ENCODE measurements around the gene ATP5PD.

Gene ATP5PD

DNA sequence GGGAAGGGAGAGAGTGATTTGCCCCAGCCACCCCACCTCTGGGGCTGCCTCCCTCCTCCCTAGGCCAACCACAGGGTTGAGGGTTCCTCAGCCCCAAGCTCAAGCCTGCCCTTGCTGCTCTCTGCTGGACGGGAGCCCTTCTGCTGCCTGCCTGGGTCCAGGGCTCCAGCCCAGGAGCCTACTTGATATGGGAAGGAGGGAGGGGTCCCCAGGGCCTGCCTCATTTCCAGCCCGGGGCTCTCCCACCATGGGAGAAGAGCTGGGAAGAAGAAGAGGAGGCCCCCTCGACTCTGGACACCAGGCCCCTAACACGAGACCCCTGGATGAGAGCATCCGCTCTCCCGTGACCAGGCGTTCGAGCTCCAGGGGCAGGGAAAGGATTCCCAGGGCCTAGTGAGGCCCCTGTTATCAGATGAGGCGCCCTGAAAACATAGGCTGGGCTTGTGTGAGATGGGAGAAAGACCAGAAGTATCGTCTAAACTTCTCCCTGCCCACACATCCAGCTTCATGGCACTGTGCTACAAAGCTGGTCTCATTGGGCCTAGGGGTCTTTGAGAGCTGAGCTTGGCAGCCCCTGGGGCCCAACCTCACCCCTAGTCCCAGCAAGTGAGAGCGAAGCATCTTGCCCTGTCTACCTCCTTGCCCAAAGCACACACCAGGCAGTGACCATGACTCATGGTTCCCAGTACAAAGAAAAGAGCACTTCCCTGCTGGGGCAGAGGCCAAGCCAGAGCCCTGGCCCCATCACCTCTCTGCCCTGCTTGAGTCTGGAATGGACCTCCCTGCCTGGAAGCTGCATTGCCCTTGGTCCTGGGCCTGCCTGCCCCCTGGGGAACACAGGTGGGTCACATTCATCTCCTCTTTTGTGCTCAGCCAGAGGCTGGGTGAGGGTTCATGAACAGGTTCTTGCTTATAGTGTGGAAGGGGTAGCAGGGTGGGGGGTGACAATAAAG lies 42.0 kb upstream of the ATP5PD start:
- TF ChIP-seq, protein P1, sequence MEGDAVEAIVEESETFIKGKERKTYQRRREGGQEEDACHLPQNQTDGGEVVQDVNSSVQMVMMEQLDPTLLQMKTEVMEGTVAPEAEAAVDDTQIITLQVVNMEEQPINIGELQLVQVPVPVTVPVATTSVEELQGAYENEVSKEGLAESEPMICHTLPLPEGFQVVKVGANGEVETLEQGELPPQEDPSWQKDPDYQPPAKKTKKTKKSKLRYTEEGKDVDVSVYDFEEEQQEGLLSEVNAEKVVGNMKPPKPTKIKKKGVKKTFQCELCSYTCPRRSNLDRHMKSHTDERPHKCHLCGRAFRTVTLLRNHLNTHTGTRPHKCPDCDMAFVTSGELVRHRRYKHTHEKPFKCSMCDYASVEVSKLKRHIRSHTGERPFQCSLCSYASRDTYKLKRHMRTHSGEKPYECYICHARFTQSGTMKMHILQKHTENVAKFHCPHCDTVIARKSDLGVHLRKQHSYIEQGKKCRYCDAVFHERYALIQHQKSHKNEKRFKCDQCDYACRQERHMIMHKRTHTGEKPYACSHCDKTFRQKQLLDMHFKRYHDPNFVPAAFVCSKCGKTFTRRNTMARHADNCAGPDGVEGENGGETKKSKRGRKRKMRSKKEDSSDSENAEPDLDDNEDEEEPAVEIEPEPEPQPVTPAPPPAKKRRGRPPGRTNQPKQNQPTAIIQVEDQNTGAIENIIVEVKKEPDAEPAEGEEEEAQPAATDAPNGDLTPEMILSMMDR (IDR thresholded peaks at IDR 0.05; ENCODE audit: low read depth, low read length): peak; percentile 10
- no peak for DNase-seq (ENCODE audit: extremely low read depth, low read depth)

DNA sequence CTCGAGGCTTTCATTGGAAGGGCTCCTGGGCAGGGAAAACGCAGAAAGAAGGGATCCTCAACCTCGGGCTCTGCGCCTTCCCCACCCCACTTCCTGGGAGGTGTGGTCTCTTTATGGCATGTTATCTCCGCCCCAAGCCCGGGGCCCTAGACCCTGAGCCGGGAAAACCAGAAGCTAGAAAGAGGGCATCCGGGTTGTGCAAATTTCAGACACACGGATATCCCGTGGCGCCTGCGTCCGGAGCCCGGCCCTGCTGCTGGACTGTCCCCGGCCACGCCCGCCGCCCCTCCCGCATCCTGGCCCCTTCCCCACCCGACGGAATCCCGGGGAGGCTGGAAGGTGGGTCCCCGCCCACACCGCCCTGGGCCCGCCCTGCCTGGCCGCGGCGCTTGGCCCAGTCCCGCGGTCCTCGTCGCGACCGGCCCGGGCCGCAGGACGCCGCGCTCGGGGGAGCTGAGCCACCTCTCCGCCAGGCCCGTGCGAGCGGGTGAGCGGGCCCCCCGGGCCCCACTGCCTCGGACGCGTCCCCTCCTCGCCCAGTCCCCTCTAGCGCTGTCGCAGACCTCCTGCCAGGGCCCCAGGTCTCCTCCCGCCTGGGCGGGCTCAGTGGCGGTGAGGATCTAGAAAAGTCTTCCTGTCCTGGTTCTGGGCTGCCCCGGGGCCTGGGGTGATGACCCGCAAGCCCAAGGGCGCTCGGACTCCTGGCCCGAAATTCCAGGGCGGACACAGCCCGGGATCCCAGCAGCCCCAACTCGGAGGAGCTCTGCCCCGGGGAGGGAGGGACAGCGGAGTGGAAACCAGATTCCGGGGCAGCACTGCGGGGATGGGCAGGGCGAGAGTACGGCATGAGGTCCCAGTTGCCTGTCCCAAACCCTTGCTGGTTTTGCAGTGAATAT lies 41.0 kb upstream of the ATP5PD start, which contains the start of gene SLC16A5:
Gene SLC16A5 (plus strand): TSS at position 397 of the 896 bp plus-strand sequence. CDS start 5,683 bp downstream, outside the sequence.
- TF ChIP-seq, protein P1 (IDR thresholded peaks at IDR 0.05; ENCODE audit: low read depth, low read length): no peak
- peak; percentile 56 for DNase-seq (ENCODE audit: extremely low read depth, low read depth)

DNA sequence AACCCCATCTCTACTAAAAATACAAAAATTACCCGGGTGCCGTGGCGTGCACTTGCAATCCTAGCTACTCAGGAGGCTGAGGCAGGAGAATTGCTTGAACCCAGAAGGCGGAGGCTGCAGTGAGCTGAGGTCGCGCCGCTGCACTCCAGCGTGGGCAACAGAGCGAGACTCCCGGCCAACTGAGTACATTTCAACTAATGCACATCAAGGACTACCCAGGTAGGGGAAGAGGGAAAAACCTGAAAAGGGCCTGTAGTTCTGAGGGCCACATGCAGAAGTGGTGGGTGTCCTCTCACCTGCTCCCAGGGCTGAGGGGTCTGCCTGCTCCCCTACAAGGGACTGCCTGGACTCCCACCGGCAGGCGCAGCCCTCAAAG lies 40.4 kb upstream of the ATP5PD start:
- no peak for DNase-seq (ENCODE audit: extremely low read depth, low read depth)
- TF ChIP-seq, protein P1 (IDR thresholded peaks at IDR 0.05; ENCODE audit: low read depth, low read length): no peak

DNA sequence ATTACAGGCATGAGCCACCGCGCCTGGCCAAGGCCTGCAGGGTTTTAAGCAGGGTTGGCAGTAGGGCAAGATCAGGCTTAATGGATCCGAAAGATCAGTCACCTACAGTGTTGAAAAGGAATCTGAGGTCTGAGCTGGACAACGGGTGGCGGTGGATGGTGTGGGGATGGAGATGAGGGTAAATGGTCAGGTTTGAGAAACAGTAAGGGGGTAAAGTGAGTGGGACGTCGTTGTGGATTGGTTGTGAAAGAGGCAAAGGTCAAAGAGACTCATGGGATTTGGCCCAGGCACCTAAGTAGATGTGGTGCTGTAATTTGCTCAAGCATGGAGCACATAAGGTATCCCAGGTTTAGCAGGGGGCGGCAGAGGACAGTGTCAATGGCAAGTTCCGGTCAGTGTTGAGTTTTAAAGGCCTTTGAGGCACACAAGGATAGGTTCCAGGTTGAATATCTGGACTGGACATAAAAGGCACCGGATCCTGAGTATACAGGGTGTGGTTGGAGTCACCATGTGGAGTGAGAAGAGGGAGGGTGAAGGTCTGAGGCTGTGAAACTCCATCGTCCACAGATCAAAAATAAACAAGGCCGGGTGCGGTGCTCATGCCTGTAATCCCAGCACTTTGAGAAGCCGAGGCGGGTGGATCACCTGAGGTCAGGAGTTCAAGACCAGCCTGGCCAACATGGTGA lies 39.9 kb upstream of the ATP5PD start:
- no peak for DNase-seq (ENCODE audit: extremely low read depth, low read depth)
- TF ChIP-seq, protein P1 (IDR thresholded peaks at IDR 0.05; ENCODE audit: low read depth, low read length): no peak

DNA sequence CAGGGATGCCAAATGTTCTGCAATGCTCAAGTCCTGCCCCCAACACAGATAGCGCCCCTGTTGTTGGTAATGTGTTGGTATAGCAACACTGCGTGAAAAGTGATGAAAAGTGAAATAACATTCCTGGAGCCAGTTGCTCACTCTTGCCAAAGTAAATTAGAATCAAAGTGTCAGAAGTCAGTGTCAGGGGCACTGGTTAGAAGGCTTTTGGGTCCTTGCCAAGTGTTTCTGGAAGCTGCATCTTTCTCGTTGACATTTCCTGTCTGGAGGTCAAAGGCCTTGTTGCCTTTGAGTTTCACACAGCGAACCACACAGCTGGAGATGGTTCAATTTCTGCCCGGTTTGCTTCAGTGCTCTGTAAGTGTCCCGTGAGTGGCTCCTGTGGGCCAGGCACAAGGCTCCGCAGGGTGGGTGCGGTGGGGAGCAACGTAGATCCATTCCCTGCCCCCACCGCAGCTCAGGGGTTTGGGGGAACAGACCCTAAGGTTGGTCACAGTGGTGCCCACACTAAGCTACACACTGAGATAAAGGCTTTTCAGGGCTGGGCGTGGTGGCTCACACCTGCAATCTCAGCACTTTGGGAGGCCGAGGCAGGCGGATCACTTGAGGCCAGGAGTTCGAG lies 37.4 kb upstream of the ATP5PD start:
- DNase-seq (ENCODE audit: extremely low read depth, low read depth): no peak
- TF ChIP-seq, protein P1 (IDR thresholded peaks at IDR 0.05; ENCODE audit: low read depth, low read length): no peak

DNA sequence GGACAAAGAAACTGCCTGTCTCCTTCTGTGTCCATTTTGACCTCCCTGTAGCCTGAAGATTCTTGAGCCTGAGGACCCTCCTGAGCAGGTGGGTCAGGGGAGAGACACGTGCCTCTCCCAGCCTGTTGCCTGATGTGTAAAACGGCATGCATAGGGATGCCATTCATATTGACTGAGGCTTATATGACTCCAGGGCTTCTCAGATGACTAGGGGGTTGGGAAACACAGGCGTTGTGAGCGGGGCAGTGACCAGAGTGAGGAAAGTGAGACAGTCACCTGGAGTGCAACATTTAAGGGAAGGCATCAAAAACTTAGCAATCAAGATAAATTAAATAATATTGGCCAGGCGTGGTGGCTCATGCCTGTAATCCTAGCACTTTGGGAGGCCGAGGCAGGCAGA lies 35.9 kb upstream of the ATP5PD start:
- TF ChIP-seq, protein P1 (IDR thresholded peaks at IDR 0.05; ENCODE audit: low read depth, low read length): no peak
- no peak for DNase-seq (ENCODE audit: extremely low read depth, low read depth)

All from AG09319 (cell line).